ENCODE data around the gene KAT2B. TPM values are rescaled to one million over a fixed set of nuclear protein-coding genes. Genes with fewer than 3 reads are reported as not detected.
A peak's percentile ranks its signal among the peaks of the same experiment; 100 is the strongest.

KAT2B gene
- total and polyA plus RNA-seq, 7 experiments from 2014 or later = 1.7 to 127 (median 61.9) TPM

DNA sequence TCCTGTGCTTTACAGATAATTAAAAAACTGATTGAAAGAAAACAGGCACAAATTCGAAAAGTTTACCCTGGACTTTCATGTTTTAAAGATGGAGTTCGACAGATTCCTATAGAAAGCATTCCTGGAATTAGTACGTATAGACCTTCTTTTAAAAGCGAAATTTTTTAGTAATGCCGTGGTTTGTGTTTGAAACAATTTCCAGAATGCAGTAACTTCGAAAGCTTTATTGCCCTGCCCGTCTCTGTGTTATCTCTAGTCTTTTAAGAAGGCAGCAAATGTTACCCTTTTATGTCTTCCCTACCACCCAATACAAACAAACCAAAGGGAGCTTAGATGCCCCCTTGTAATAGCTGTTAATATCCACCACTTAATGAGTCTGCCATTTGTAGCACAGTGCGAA, 106.1 kb downstream of the KAT2B start:
- peaks cover 0 to 10% (median 0%) of the 10 kb centered on the region in 11 donors for H3K9me3 Mint-ChIP-seq
- peak overlapping the region in 2 of 9 donors; percentile 9 to 19 for H3K27ac Mint-ChIP-seq
- Histone ChIP-seq H3K27ac (ENCODE audit: low read depth, low read length) (no peak overlapping the region), H3K4me3 (ENCODE audit: low read length) (no peak overlapping the region), H3K9me3 (ENCODE audit: control insufficient read depth in 2 of 3, low read length in 3 of 3) (no peaks in the 10 kb centered on the region), H3K4me1 (ENCODE audit: control insufficient read depth in 2 of 2, insufficient read depth in 2 of 2, low read length in 2 of 2) (no peaks in the 10 kb centered on the region), H3K36me3 (ENCODE audit: control insufficient read depth in 2 of 3, insufficient read depth in 3 of 3, low read length in 3 of 3) (peaks cover 17 to 36% (median 25%) of the 10 kb centered on the region in 3 experiments), H3K27me3 (ENCODE audit: control insufficient read depth in 2 of 2, insufficient read depth in 2 of 2, low read length in 2 of 2) (no peaks in the 10 kb centered on the region)
- H3K4me1 Mint-ChIP-seq = peaks cover 0 to 10% (median 0%) of the 10 kb centered on the region in 7 donors
- H3K36me3 Mint-ChIP-seq = peaks cover 20 to 75% (median 62%) of the 10 kb centered on the region in 5 donors
- no peak overlapping the region for H3K4me3 Mint-ChIP-seq
- ChIA-PET POLR2A (no interaction called here), CTCF (interaction anchor here (0.6 kb wide), 1 partner anchor 106 kb away, joined by 3 read pairs; no protein-coding TSS in a partner anchor)
- intact Hi-C loops (cut with micrococcal nuclease) = no loop called here
- DNase-seq = no peak
- no peaks in the 10 kb centered on the region for H3K27me3 Mint-ChIP-seq
- no peak for ATAC-seq

- ChIA-PET CTCF (no interaction called here), POLR2A (no interaction called here)
- Histone ChIP-seq H3K36me3 (ENCODE audit: control insufficient read depth in 2 of 3, insufficient read depth in 3 of 3, low read length in 3 of 3) (peaks cover 10 to 27% (median 18%) of the 10 kb centered on the region in 3 experiments), H3K27ac (ENCODE audit: low read depth, low read length) (no peak overlapping the region), H3K9me3 (ENCODE audit: control insufficient read depth in 2 of 3, low read length in 3 of 3) (no peaks in the 10 kb centered on the region), H3K27me3 (ENCODE audit: control insufficient read depth in 2 of 2, insufficient read depth in 2 of 2, low read length in 2 of 2) (no peaks in the 10 kb centered on the region), H3K4me3 (ENCODE audit: low read length) (no peak overlapping the region), H3K4me1 (ENCODE audit: control insufficient read depth in 2 of 2, insufficient read depth in 2 of 2, low read length in 2 of 2) (no peaks in the 10 kb centered on the region)
- Mint-ChIP-seq H3K27ac (no peak overlapping the region), H3K36me3 (peaks cover 13 to 68% (median 55%) of the 10 kb centered on the region in 5 donors), H3K4me1 (peaks cover 0 to 9% (median 0%) of the 10 kb centered on the region in 7 donors), H3K4me3 (no peak overlapping the region), H3K9me3 (peaks cover 0 to 7% (median 0%) of the 10 kb centered on the region in 11 donors), H3K27me3 (no peaks in the 10 kb centered on the region)
- intact Hi-C loops (cut with micrococcal nuclease) = no loop called here
- no peak for DNase-seq
- ATAC-seq = no peak
Measured at GRCh38 chr3:20147361-20147760, 107.1 kb downstream of the KAT2B start.

DNA sequence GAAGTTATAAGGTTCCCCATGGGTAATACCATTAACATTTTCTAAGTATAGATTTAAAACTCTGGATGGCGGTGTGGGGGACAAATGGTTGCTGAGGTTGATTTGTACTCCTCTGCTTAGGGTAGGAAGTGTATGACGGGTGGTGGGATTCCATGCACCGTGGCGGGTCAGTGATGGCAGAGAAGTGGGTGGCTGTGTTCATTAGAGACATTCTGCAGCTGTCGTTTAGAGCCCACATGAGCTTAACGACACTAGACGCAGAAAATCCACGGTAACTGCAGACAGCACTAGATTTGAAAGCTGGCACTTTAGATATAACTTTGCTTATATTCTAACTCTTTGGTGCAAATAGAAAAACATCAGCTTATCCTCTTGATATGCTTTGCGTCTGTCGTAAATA, 108.2 kb downstream of the KAT2B start:
- no peak overlapping the region for H3K27ac ChIP-seq (ENCODE audit: low read depth, low read length)
- ChIA-PET POLR2A (no interaction called here), CTCF (no interaction called here)
- peaks cover 0 to 8% (median 0%) of the 10 kb centered on the region in 7 donors for H3K4me1 Mint-ChIP-seq
- peaks cover 0 to 2% (median 0%) of the 10 kb centered on the region in 11 donors for H3K9me3 Mint-ChIP-seq
- intact Hi-C loops (cut with micrococcal nuclease) = no loop called here
- DNase-seq = no peak
- no peaks in the 10 kb centered on the region for H3K4me1 ChIP-seq (ENCODE audit: control insufficient read depth in 2 of 2, insufficient read depth in 2 of 2, low read length in 2 of 2)
- H3K27me3 Mint-ChIP-seq = no peaks in the 10 kb centered on the region
- no peaks in the 10 kb centered on the region for H3K27me3 ChIP-seq (ENCODE audit: control insufficient read depth in 2 of 2, insufficient read depth in 2 of 2, low read length in 2 of 2)
- ATAC-seq = no peak
- H3K9me3 ChIP-seq (ENCODE audit: control insufficient read depth in 2 of 3, low read length in 3 of 3) = no peaks in the 10 kb centered on the region
- no peak overlapping the region for H3K4me3 ChIP-seq (ENCODE audit: low read length)
- H3K36me3 Mint-ChIP-seq = peaks cover 2 to 61% (median 44%) of the 10 kb centered on the region in 5 donors
- H3K36me3 ChIP-seq (ENCODE audit: control insufficient read depth in 2 of 3, insufficient read depth in 3 of 3, low read length in 3 of 3) = peaks cover 5 to 21% (median 12%) of the 10 kb centered on the region in 3 experiments
- peak overlapping the region in 1 of 9 donors; percentile 10 for H3K27ac Mint-ChIP-seq
- no peak overlapping the region for H3K4me3 Mint-ChIP-seq

DNA sequence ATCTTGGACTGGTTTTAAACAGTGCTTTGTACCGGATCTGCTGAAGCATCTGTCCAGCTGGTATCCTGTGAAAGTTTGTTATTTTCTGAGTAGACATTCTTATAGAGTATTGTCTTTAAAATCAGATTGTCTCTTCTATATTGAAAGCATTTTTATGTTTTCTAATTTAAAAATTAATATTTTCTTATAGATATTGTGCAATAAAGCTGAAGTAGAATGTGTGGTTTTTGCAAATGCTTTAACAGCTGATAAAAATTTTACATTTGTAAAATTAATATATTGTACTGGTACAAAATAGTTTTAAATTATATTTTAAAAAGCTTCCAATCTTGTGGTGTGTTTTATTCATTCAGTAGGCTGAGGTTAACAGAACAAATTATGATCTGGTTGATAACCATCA, 113.8 kb downstream of the KAT2B start:
- peaks cover 0 to 5% (median 4%) of the 10 kb centered on the region in 3 experiments for H3K36me3 ChIP-seq (ENCODE audit: control insufficient read depth in 2 of 3, insufficient read depth in 3 of 3, low read length in 3 of 3)

GRCh38 chr3:20154928-20155327, 114.7 kb downstream of the KAT2B start:
- H3K4me3 ChIP-seq (ENCODE audit: low read length) = no peak overlapping the region
- peaks cover 0 to 28% (median 21%) of the 10 kb centered on the region in 5 donors for H3K36me3 Mint-ChIP-seq
- no peaks in the 10 kb centered on the region for H3K27me3 ChIP-seq (ENCODE audit: control insufficient read depth in 2 of 2, insufficient read depth in 2 of 2, low read length in 2 of 2)
- DNase-seq (no peak), ATAC-seq (no peak)
- H3K9me3 ChIP-seq (ENCODE audit: control insufficient read depth in 2 of 3, low read length in 3 of 3) = no peaks in the 10 kb centered on the region
- no peaks in the 10 kb centered on the region for H3K27me3 Mint-ChIP-seq
- ChIA-PET POLR2A (interaction anchor here (0.6 to 0.7 kb wide), 2 partner anchors 21 to 29 kb away, joined by 4 read pairs; no protein-coding TSS in a partner anchor), CTCF (interaction anchor here (0.7 kb wide), 1 partner anchor 1088 kb away, joined by 3 read pairs; no protein-coding TSS in a partner anchor)
- peaks cover 0 to 4% (median under 1%) of the 10 kb centered on the region in 3 experiments for H3K36me3 ChIP-seq (ENCODE audit: control insufficient read depth in 2 of 3, insufficient read depth in 3 of 3, low read length in 3 of 3)
- H3K4me1 ChIP-seq (ENCODE audit: control insufficient read depth in 2 of 2, insufficient read depth in 2 of 2, low read length in 2 of 2) = peaks cover 0 to 4% of the 10 kb centered on the region in 2 donors
- H3K27ac ChIP-seq (ENCODE audit: low read depth, low read length) = no peak overlapping the region
- no peak overlapping the region for H3K4me3 Mint-ChIP-seq
- H3K4me1 Mint-ChIP-seq = peaks cover 4 to 13% (median 6%) of the 10 kb centered on the region in 7 donors
- no peak overlapping the region for H3K27ac Mint-ChIP-seq
- H3K9me3 Mint-ChIP-seq = peaks cover 0 to 2% (median 0%) of the 10 kb centered on the region in 11 donors
- intact Hi-C loops (cut with micrococcal nuclease) = no loop called here

More for the DNA sequence above, 113.8 kb downstream of the KAT2B start:
- Histone ChIP-seq H3K4me3 (ENCODE audit: low read length) (no peak overlapping the region), H3K27me3 (ENCODE audit: control insufficient read depth in 2 of 2, insufficient read depth in 2 of 2, low read length in 2 of 2) (no peaks in the 10 kb centered on the region), H3K9me3 (ENCODE audit: control insufficient read depth in 2 of 3, low read length in 3 of 3) (no peaks in the 10 kb centered on the region), H3K27ac (ENCODE audit: low read depth, low read length) (no peak overlapping the region), H3K4me1 (ENCODE audit: control insufficient read depth in 2 of 2, insufficient read depth in 2 of 2, low read length in 2 of 2) (no peaks in the 10 kb centered on the region)
- no peaks in the 10 kb centered on the region for H3K27me3 Mint-ChIP-seq
- ATAC-seq (no peak), DNase-seq (no peak)
- H3K4me1 Mint-ChIP-seq = peaks cover 0 to 12% (median 0%) of the 10 kb centered on the region in 7 donors
- H3K4me3 Mint-ChIP-seq = no peak overlapping the region
- CTCF ChIA-PET = interaction anchor here (0.7 kb wide), 1 partner anchor 1087 kb away, joined by 3 read pairs; no protein-coding TSS in a partner anchor
- H3K27ac Mint-ChIP-seq = peak overlapping the region in 1 of 9 donors; percentile 26
- POLR2A ChIA-PET = no interaction called here
- intact Hi-C loops (cut with micrococcal nuclease) = no loop called here
- peaks cover 0 to 2% (median 0%) of the 10 kb centered on the region in 11 donors for H3K9me3 Mint-ChIP-seq
- peaks cover 0 to 30% (median 25%) of the 10 kb centered on the region in 5 donors for H3K36me3 Mint-ChIP-seq

DNA sequence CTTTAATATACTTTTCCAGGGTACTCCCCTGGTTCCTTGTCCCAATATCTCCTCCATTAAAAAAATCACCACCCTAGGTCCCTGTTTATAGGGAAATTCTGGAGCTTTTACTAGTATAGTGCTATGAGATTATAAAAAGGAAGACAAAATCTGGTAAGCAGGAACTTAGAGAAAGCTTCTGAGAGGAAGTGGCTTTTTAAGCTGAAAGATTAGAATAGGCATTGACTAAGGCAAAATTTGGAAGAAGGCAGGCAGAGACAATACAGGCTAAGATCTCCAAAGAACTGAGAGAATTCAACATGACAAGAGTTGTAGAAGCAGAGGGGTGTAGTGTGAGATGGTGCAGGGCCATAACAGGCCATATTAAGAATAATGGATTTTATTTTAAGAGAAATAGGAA, 120.0 kb downstream of the KAT2B start:
- intact Hi-C loops (cut with micrococcal nuclease) = no loop called here

More for the DNA sequence above, 120.0 kb downstream of the KAT2B start:
- H3K4me3 Mint-ChIP-seq = peak overlapping the region in 6 of 10 donors; percentile 2 to 56 (median 18)
- ATAC-seq (peak; percentile 32), DNase-seq (peak in 5 of 9 donors; percentile 5 to 13 (median 8))
- Histone ChIP-seq H3K4me3 (ENCODE audit: low read length) (no peak overlapping the region), H3K27ac (ENCODE audit: low read depth, low read length) (peak overlapping the region; percentile 43), H3K4me1 (ENCODE audit: control insufficient read depth in 2 of 2, insufficient read depth in 2 of 2, low read length in 2 of 2) (peaks cover 10 to 12% of the 10 kb centered on the region in 2 donors), H3K27me3 (ENCODE audit: control insufficient read depth in 2 of 2, insufficient read depth in 2 of 2, low read length in 2 of 2) (no peaks in the 10 kb centered on the region), H3K36me3 (ENCODE audit: control insufficient read depth in 2 of 3, insufficient read depth in 3 of 3, low read length in 3 of 3) (no peaks in the 10 kb centered on the region), H3K9me3 (ENCODE audit: control insufficient read depth in 2 of 3, low read length in 3 of 3) (no peaks in the 10 kb centered on the region)
- no peaks in the 10 kb centered on the region for H3K27me3 Mint-ChIP-seq
- H3K27ac Mint-ChIP-seq = peak overlapping the region in 8 of 9 donors; percentile 1 to 74 (median 52)
- H3K9me3 Mint-ChIP-seq = peaks cover 0 to 4% (median 0%) of the 10 kb centered on the region in 11 donors
- ChIA-PET POLR2A (interaction anchor here (0.8 to 1.9 kb wide), 2 partner anchors 8 to 26 kb away, joined by 3 to 4 read pairs; partner anchors contain the start of gene SGO1), CTCF (no interaction called here)
- H3K4me1 Mint-ChIP-seq = peaks cover 12 to 28% (median 22%) of the 10 kb centered on the region in 7 donors
- peaks cover 0 to 21% (median 0%) of the 10 kb centered on the region in 5 donors for H3K36me3 Mint-ChIP-seq

Measured in naive thymus-derived CD4-positive, alpha-beta T cell (primary cell).